HG03064 (cell line): ENCODE results near the gene PRDM11.

Experiments used
- ATAC-seq: cut with Tn5 transposase; IDR thresholded peaks from one replicate; pipeline ENCODE4 v1.9.1; 2021; ENCODE audit warnings: low read depth; ENCODE audit not compliant: unreplicated experiment

PRDM11 gene

DNA sequence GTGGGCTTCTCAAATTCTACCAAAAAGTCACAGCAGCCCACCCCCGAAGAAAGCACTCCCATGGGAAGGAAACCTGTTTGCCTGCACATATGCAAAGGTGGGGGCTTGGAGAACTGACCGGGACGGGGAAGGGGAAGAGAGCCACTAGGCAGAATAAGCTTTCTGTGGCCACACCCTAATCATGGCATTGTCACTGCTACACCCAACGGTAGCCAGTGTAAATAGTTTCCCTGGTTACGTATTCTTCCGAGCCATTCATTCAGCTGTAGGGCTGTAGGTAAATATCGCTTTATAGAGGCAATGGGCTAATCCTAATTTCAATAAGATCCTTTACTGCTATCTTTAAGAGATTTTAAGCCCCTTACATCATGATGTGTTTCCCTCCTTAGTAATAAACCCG lies 61.7 kb downstream of the PRDM11 start:
- no peak for ATAC-seq

DNA sequence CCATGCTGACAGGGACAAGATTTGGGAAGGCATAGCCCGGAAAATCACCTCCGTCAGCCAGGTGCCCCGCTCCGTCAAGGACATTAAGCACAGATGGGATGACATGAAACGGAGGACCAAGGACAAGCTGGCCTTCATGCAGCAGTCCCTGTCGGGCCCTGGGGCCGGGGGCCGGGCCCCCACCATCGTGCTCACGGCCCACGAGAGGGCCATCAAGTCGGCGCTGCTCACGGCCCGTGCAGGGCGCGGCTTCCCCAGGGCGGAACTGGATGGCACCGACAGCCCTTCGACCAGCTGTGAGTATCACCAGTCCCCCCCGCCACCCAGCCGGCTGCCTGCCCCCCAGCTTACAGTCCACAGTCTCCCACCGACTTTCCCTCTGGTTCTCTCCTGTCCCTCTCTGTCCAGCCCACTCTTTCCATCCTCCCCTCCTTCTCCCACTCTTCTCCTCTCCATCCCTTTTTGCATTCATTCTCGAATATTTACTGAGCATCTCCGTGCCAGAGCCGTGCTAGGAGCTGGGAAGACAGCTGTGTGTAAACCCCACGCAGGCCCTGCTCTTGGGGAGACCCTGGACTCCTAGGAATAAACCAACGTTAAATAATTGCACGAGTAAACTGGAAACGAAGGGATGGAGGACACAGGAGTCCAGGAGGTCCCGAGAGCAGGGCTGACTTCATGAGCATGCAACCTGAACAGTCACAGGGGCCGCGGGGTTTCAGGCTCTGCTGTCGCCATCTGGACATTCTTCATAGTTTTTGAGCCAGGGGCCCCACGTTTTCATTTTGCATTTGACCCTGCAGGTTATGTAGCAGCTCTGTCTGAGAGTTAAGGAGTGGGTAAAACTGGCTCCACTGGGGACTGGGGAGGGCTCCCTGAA lies 62.8 kb downstream of the PRDM11 start:
- ATAC-seq = no peak

DNA sequence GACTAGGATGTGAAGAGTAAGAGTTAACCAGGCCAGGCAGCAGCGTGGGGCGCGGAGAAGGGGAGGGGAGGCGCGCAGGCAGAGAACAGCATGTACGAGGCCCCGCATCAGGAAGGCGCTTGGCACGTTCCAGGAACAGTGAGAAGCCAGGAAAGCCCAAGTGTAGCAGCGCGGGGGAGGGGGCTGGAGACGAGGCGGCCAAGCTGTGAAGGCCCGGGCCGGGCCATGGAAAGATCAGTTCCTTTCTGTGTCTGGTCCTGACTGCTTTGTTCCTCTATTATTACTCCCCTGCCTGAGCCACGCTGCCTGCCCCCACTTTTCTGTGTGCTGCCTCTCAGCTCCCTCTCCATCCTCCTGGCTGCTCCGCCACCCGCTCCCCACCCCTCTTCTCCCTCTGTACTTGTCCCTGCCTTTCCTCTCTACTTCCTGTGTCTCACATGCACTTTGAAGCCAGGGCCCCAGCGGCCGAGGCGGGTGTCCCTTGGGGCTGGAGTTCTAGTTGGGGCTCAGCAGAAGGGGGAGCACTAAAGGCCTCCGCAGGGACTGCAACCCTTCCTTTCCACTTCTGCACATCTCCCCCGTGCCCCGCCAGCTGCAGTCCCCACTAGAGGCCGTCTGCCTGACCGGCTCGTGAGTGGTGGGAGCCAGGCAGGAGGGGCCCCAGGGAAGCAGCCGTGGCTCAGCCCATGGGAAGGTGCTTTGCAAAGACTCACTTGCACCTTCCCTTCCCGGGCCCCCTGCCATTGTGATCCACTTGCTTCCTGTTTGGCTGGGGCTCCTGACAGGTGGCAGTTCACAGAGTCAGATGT lies 63.7 kb downstream of the PRDM11 start:
- no peak for ATAC-seq

DNA sequence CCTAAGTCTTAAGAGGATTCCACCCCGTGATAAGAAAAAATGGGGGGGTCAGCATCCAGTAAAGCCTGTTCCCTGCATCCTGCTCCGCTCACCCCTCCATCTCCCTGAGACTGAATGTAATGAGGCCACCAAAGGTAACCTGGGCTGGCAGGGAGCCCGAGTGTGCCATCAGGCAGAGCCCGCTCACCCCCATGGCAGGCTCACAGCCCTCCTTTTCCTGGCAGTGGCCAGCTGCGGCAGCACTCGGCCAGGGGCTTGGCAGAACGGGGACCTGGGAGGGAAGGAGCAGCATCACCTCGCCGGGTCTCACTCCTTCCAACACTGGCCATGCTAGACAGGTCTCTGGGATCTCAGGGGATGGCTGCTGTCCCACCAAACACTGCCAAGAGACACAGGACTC lies 64.4 kb downstream of the PRDM11 start:
- ATAC-seq = no peak

DNA sequence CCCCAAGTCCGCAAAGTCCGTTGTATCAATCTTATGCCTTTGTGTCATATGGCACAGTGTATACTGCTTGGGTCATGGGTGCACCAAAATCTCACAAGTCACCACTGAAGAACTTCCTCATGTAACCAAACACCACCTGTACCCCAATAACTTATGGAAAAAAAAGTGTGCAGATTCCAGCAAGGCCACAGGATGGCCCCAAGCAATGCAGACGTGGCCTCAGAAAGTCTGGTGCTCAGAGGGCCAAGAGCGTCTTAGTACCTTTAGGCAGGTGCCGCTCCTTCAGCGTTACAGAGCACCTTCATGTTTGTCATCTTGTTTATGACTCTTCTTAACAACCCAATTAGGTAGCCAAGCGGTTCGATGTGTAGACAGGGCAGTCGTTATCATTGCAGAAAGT lies 65.3 kb downstream of the PRDM11 start:
- ATAC-seq = no peak

DNA sequence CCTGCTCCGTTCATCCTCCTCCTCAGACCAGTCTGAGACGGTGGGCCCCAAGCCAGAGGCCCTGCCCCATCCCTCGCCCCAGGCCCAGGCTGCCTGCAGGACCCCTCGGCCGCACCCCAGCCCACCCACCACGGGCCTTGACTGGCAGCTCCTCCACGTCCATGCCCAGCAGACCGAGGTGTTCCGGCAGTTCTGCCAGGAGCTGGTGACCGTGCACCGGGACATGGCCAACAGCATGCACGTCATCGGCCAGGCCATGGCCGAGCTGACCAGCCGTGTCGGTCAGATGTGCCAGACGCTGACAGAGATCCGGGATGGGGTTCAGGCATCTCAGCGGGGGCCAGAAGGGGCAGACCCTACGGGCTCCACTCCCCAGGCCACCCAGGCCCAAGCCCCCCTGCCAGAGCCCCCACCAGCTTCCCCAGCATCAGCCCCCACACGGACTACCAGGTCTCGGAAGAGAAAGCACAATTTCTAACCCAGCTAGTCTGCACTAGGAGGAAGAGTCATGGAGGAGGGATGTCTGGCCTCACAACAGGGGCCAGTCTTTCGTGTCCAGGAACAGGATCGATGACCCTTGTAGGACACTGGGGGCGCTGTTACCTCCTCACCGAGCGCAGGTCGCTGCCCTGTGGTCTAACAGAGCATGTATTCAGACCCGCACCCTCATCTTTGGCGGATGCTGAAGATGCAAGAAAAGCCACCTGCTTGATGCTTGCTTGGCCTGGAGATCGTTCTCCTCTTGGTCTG lies 66.3 kb downstream of the PRDM11 start:
- no peak for ATAC-seq

DNA sequence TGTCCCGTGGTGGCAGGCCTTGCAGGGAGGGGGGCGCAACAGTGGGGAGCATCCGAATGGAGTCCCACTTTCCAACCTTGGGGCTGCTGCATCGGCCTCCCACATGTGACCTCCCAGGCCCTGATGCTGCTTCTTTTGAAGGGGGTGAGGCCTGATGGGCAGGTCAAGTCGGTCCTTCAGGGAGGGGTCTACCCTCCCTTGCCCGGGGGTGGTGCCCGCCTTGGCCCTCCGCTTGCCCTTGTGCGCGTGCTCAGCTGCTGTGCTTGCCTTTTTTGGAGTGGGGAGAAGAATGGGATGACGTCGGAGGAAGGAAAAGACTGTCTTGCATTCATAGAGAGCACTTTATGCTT lies 66.9 kb downstream of the PRDM11 start:
- ATAC-seq = no peak

DNA sequence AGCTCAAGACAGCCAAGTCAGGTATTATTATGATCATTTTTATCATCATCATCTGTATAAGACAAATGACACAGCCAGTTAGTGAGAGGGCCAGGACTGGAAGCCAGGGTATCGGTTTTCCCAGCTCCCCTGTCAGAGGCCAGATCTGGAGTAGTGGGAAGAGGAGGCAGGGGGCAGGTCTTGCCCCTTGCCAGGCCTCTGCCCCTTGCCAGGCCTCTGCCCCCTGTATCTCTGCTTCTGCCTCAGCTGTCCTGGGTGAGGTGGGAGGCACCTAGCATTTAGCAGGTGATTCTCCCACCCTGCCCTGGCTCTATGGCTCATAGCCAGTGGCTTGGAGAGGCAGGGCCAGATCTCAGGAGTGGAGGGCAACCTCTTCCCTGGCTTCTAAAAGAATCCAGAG lies 67.3 kb downstream of the PRDM11 start:
- ATAC-seq = no peak

DNA sequence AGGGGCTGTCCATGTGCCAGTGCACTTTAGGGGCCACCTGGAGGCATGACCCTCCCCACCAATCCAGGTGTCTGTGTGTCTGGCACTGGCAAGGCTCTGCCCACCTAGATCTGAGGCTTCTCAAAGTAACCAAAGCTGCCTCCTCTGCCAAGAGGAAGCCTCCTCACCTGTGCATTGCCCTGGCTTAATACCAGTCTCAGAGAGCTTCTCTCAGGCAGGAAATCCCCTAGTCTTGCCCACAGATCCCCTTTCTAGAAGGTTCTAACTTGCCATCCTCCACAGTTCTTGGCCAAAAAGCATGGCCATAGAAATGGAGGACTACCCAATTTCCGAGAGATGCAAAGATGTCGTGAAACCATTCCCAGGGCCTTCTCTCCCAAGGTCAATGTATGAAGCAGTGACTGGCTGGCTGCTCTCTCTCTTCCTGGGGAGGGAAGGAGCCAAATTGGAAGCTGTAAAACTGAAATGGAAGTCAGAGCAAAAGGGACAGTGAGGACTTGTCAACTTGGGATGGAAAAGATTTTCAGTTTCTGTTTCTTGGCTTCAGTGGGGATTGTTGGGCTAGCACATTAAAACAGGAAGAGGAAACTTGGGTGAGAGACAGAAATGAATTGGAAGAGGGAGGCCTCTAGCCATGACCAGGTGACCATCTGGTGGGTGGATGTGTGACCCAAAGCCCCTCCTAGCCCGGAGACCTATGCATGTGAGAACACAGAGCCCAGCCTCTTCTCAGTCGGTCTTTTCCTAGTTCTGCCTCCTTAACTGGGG lies 68.8 kb downstream of the PRDM11 start:
- ATAC-seq = no peak

DNA sequence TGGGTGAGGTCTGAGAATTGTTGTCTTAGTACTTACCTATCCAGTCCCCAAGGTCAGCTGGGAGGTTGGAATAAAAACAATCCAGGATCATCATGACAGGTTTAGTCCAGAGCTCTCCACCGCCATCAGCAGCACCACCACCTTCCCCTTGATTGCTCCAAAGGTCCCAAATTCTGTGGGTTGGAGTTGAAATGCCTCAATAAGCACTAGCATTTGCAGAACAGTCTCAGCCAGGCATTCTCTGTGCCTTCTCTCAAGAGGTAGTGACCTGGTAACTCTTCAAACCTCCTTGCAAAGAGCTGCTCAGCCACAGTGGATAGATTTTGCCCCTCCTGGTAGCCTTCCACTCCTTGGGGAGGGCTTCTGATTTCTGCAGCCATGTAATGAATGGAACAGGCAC lies 69.6 kb downstream of the PRDM11 start:
- ATAC-seq = no peak

DNA sequence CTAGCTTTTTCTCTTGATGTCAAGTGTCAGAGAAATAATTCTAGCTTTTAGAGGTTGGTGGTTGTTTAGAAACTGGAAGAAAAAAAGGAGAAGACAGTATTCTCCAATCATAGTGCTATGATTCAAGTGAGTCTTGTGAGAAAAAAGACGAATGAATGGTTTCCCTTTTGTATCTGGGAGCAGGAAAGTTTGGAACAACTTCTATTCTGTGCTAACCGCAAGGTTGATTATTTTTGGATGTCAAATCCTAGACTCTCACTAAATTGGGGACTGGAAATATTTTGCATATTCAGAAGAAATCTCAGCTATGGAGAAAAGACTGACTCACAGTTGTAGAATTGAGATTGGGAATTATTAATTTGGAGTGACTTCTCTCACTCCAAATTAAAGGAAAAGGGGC lies 70.5 kb downstream of the PRDM11 start:
- ATAC-seq = no peak

DNA sequence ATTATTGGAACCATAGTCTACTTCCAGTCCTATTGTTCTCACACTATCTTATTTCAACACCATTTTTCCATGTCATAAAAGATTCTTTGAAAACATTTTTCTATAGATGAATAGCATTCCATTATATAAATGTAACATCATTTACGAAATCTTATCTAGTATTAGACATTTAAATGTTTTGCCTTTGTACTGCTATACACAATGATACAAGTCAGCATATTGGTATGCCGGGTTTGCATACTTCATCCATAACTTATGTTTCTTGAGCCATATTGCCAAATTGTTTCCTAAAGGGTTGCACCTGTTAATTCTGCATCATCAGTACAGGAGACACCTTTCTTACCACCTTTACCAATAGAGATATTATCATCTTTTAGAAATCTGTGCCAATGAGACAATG lies 71.6 kb downstream of the PRDM11 start:
- ATAC-seq = no peak

DNA sequence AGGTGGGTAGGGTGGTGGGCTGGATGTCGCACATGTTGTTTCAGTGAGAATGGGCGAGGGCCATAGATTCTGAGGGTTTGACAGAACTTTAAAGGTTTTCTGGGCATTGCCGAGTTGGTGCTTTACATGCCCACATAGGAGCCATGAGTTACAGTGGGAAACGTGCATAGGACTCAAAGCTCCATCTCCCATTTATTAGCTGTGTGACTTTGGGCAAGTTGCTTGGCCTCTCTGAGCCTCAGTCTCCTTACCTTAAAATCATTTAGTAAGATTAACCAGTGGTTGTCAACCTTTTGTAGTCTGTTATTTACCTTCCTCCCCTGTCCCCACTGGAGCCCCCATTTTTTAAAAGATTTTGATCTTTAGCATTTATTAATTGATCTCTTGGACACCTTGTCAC lies 72.3 kb downstream of the PRDM11 start:
- no peak for ATAC-seq

DNA sequence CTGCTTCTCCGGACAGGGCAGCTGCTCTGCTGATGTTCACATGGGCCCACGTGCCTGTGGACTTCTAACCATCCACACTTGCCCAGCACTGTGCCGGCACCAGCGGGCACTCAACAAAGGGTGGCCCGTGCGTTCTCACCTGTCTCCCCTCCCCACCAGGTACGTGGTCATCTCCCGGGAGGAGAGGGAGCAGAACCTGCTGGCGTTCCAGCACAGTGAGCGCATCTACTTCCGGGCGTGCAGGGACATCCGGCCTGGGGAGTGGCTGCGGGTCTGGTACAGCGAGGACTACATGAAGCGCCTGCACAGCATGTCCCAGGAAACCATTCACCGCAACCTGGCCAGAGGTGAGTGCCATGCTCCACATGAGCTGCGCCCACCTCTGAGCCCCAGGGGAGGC lies 73.0 kb downstream of the PRDM11 start:
- no peak for ATAC-seq

DNA sequence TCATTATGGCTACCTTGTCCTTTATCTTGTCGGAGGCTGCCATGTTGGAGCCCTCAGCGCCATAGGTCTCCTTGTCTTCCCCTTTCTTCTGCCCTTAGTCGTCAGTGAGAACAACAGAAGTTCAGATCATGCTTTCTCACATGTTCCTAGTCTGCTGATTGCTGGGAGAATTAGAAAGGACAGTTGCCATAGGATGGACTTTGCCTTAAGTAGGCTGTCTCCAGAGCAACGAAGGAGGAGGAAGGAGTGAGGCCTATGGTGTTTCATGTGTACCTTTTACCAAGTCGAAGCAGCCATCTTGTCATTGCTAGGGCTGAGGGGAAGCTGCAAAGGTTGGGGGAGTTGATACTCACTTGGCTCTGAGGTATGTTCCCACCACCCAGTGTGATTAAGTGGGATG lies 77.1 kb downstream of the PRDM11 start:
- ATAC-seq = no peak

DNA sequence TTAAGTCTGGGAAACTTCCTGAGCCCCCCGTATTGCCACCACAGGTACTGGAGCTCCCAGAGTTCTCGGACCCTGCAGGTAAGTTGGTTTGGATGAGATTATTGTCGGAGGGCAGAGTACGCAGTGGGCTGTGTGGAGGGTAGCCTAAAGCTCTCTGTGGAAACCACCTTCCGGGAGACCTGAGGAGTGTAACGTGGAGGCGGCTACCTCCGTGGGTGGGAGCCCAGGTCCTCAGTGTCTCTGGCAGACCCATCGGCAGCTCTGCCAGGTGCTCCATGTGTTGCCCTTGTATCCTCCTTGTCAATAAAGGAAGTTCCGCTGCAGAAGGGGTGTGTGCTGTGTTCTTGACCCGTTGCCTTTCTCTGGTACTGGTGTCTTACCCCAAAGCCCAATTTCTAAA lies 78.3 kb downstream of the PRDM11 start:
- ATAC-seq = no peak

DNA sequence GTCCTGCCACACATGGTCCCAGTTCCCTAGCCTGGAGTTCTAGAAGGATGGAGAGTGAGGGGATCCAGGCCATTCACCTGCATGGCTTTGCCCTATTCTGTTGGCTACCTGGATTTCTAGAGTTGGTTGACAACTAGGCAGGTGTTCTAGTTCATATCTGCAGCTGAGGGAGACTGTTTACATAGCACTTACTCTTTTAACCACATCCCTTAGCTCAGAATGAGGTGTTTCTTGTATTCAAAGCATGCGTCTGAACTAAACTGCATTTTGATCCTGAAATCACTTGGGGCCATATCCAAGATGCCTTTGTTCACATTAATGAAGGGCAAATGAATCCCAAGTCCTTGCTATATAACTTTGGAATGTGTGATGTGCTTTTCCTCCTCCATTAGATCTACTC lies 78.8 kb downstream of the PRDM11 start:
- ATAC-seq = no peak

DNA sequence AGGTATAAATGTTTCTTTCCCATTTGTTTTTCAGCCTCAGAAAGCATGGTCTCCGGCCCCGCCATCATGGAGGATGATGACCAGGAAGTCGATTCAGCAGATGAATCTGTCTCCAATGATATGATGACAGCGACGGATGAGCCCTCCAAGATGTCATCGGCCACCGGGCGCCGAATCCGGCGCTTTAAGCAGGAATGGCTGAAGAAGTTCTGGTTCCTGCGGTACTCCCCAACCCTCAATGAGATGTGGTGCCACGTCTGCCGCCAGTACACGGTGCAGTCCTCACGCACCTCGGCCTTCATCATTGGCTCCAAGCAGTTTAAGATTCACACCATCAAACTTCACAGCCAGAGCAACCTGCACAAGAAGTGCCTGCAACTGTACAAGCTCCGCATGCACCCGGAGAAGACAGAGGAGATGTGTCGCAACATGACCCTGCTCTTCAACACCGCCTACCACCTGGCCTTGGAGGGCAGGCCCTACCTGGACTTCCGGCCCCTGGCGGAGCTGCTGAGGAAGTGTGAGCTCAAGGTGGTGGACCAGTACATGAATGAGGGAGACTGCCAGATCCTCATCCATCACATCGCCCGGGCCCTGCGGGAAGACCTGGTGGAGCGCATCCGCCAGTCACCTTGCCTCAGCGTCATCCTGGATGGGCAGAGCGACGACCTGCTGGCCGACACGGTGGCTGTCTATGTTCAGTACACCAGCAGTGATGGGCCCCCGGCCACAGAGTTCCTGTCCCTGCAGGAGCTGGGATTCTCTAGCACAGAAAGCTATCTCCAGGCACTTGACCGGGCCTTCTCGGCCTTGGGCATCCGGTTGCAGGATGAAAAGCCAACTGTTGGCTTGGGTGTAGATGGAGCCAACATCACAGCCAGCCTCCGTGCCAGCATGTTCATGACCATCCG lies 79.8 kb downstream of the PRDM11 start:
- no peak for ATAC-seq

DNA sequence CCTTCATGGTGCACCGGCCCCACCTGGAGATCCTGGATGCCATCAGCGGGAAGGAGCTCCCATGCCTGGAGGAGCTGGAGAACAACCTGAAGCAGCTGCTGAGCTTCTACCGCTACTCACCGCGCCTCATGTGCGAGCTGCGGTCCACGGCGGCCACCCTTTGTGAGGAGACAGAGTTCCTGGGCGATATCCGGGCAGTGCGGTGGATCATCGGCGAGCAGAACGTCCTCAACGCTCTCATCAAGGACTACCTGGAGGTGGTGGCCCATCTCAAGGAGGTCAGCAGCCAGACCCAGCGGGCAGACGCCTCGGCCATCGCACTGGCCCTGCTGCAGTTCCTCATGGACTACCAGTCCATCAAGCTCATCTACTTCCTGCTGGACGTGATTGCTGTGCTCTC lies 80.5 kb downstream of the PRDM11 start:
- ATAC-seq = no peak

DNA sequence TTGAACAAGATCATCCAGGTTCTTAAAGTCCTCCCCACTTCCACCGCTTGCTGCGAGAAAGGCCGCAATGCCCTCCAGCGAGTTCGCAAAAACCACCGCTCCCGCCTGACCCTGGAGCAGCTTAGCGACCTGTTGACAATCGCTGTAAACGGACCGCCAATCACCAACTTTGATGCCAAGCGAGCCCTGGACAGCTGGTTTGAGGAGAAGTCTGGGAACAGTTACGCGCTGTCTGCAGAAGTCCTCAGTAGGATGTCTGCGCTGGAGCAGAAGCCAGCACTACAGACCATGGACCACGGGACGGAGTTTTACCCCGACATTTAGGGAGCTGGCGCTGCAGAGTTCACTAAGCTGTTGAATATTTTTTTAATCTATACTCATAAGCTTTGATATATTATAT lies 81.4 kb downstream of the PRDM11 start:
- ATAC-seq = no peak
